Measurements from ENCODE around the gene NEUROD1. TPM values are rescaled to one million over a fixed set of nuclear protein-coding genes. Genes with fewer than 3 reads are reported as not detected.

Gene NEUROD1
- total and polyA plus RNA-seq, 7 experiments from 2014 or later: not detected

DNA sequence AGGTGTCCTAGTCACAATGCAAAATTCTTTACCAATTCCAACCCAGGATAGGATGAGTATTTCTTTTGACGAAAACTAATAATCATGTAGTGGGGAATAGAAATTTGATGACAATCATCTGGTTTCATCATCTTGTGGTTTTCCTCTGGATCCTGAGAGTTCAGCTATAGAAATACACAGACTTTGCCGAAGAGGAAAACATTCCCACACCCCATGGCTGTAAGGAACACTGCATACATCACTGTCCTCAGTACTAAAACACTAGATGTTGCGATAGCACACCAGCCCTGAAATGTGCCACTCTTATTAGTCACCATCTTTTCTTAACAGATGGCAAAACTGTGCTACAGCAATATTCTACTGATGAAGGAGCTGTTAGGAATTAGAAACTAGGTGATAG lies 52.8 kb downstream of the NEUROD1 start:
- H3K27ac Mint-ChIP-seq: no peak overlapping the region
- H3K27me3 ChIP-seq (ENCODE audit: control insufficient read depth in 2 of 2, insufficient read depth in 2 of 2, low read length in 2 of 2): peaks cover 0 to 2% of the 10 kb centered on the region in 2 donors
- H3K4me3 Mint-ChIP-seq: no peak overlapping the region
- ATAC-seq (no peak), DNase-seq (no peak)
- peaks cover 15 to 66% (median 25%) of the 10 kb centered on the region in 5 donors for H3K27me3 Mint-ChIP-seq
- no peak overlapping the region for H3K27ac ChIP-seq (ENCODE audit: low read depth, low read length)
- H3K9me3 Mint-ChIP-seq: peaks cover 0 to 8% (median 0%) of the 10 kb centered on the region in 11 donors
- intact Hi-C loops (cut with micrococcal nuclease): no loop called here
- no peaks in the 10 kb centered on the region for H3K4me1 Mint-ChIP-seq
- ChIA-PET CTCF (no interaction called here), POLR2A (no interaction called here)
- H3K4me3 ChIP-seq (ENCODE audit: low read length): no peak overlapping the region
- no peaks in the 10 kb centered on the region for H3K9me3 ChIP-seq (ENCODE audit: control insufficient read depth in 2 of 3, low read length in 3 of 3)
- no peaks in the 10 kb centered on the region for H3K4me1 ChIP-seq (ENCODE audit: control insufficient read depth in 2 of 2, insufficient read depth in 2 of 2, low read length in 2 of 2)
- H3K36me3 ChIP-seq (ENCODE audit: control insufficient read depth in 2 of 3, insufficient read depth in 3 of 3, low read length in 3 of 3): no peaks in the 10 kb centered on the region
- no peaks in the 10 kb centered on the region for H3K36me3 Mint-ChIP-seq

- no peaks in the 10 kb centered on the region for H3K4me1 ChIP-seq (ENCODE audit: control insufficient read depth in 2 of 2, insufficient read depth in 2 of 2, low read length in 2 of 2)
- no peaks in the 10 kb centered on the region for H3K4me1 Mint-ChIP-seq
- no peak for ATAC-seq
Measured at GRCh38 chr2:181626671-181627070, 53.6 kb downstream of the NEUROD1 start.

More at GRCh38 chr2:181626671-181627070, 53.6 kb downstream of the NEUROD1 start:
- peaks cover 0 to 8% (median 0%) of the 10 kb centered on the region in 11 donors for H3K9me3 Mint-ChIP-seq
- H3K27me3 Mint-ChIP-seq: peaks cover 15 to 66% (median 25%) of the 10 kb centered on the region in 5 donors
- H3K27me3 ChIP-seq (ENCODE audit: control insufficient read depth in 2 of 2, insufficient read depth in 2 of 2, low read length in 2 of 2): peaks cover 0 to 2% of the 10 kb centered on the region in 2 donors
- intact Hi-C loops (cut with micrococcal nuclease): no loop called here
- H3K4me3 Mint-ChIP-seq: no peak overlapping the region
- no peaks in the 10 kb centered on the region for H3K36me3 ChIP-seq (ENCODE audit: control insufficient read depth in 2 of 3, insufficient read depth in 3 of 3, low read length in 3 of 3)
- H3K27ac ChIP-seq (ENCODE audit: low read depth, low read length): no peak overlapping the region
- POLR2A ChIA-PET: no interaction called here
- H3K36me3 Mint-ChIP-seq: no peaks in the 10 kb centered on the region
- no peak for DNase-seq
- CTCF ChIA-PET: no interaction called here
- H3K9me3 ChIP-seq (ENCODE audit: control insufficient read depth in 2 of 3, low read length in 3 of 3): no peaks in the 10 kb centered on the region
- H3K27ac Mint-ChIP-seq: no peak overlapping the region
- no peak overlapping the region for H3K4me3 ChIP-seq (ENCODE audit: low read length)

Other genes starting within 250 kb of the NEUROD1 start
- 100 to 1,000 TPM; 135 to 212 (median 159) TPM for gene ITGA4, start 223.1 kb downstream of the NEUROD1 start, total RNA-seq
- 100 to 1,000 TPM in 1 of 2 donors, 10 to 100 TPM in 1; 66.9 to 121 TPM for gene ITGA4, start 223.1 kb downstream of the NEUROD1 start, polyA plus RNA-seq
- gene CERKL, start 23.4 kb downstream of the NEUROD1 start, total RNA-seq: under 1 TPM in 1 of 5 experiments, not detected in 4; 0.20 TPM
- 10 to 100 TPM in 1 of 2 donors, 1 to 10 TPM in 1; 4.5 to 14.7 TPM for gene CERKL, start 23.4 kb downstream of the NEUROD1 start, polyA plus RNA-seq
- gene ITPRID2, start 211.2 kb upstream of the NEUROD1 start, total RNA-seq: 10 to 100 TPM; 42.3 to 90.9 (median 53.1) TPM
- 1 to 10 TPM; 3.9 to 6.8 TPM for gene ITPRID2, start 211.2 kb upstream of the NEUROD1 start, polyA plus RNA-seq

All from naive thymus-derived CD4-positive, alpha-beta T cell (primary cell).